H1 (cell line): ENCODE measurements around the gene TRMT13. TPM values are rescaled to one million over a fixed set of nuclear protein-coding genes. Genes with fewer than 3 reads are reported as not detected.

ENCODE experiments used
- CTCF ChIA-PET: fragments of 300-600 bp; sonication (Branson Sonifier 250); formaldehyde crosslinking; loops from one replicate; lab custom pipeline; 2021; ENCODE audit not compliant: partially characterized antibody; lab: Charles Lee
- POLR2A ChIA-PET: fragments of 300-600 bp; sonication (Branson Sonifier 250); formaldehyde crosslinking; loops from one replicate; lab custom pipeline; 2021; ENCODE audit warnings: inconsistent platforms; ENCODE audit not compliant: partially characterized antibody; lab: Charles Lee
- DNase-seq, 2 experiments: peaks; one replicate each; pipeline versions ENCODE4 v3.0.0 to v3.0.0-alpha.2; 2010 to 2022; ENCODE audit warnings: low spot score in 2 of 2, low read depth in 1 of 2, mixed read lengths in 1 of 2
- FAIRE-seq: peaks from 2 replicates; lab custom pipeline; 2011; peaks lifted over from hg19 to GRCh38; lab: Jason Lieb, UNC
- H2AFZ ChIP-seq: 2 replicates; pipeline ENCODE4 v1.8.1; 2012; ENCODE audit warnings: low read length, inconsistent platforms
- H2AK5ac ChIP-seq: 2 replicates; pipeline ENCODE4 v1.6.1; 2013; ENCODE audit warnings: low read depth, low read length
- H2BK120ac ChIP-seq: replicated peaks from 2 replicates; pipeline ENCODE3; 2013; ENCODE audit warnings: low read depth, low read length, inconsistent platforms
- H2BK12ac ChIP-seq: 2 replicates; pipeline ENCODE4 v1.6.1; 2013; ENCODE audit warnings: low read depth, low read length
- H2BK15ac ChIP-seq: 2 replicates; pipeline ENCODE4 v1.6.1; 2013; ENCODE audit warnings: low read length
- H2BK20ac ChIP-seq: 2 replicates; pipeline ENCODE4 v1.6.1; 2013; ENCODE audit warnings: low read length
- H2BK5ac ChIP-seq: 2 replicates; pipeline ENCODE4 v1.6.1; 2013; ENCODE audit warnings: low read depth, low read length
- H3K14ac ChIP-seq: 2 replicates; pipeline ENCODE4 v1.6.1; 2013; ENCODE audit warnings: inconsistent platforms; ENCODE audit not compliant: insufficient read length
- H3K18ac ChIP-seq: 2 replicates; pipeline ENCODE4 v1.6.1; 2013; ENCODE audit warnings: low read length; ENCODE audit errors: extremely low read depth
- H3K23ac ChIP-seq: 2 replicates; pipeline ENCODE4 v1.6.1; 2013; ENCODE audit warnings: inconsistent platforms; ENCODE audit not compliant: insufficient read length
- H3K23me2 ChIP-seq: 2 replicates; pipeline ENCODE4 v1.6.1; 2013; ENCODE audit warnings: low read depth, low read length
- H3K27ac ChIP-seq: 2 replicates; pipeline ENCODE4 v1.6.1; 2011; ENCODE audit warnings: low read depth, low read length, inconsistent platforms
- H3K27me3 ChIP-seq, 4 experiments: replicated peaks in 1 of 4; 1 replicate in 1 of 4; 2 replicates in 3 of 4; pipeline versions ENCODE4 v1.6.1 to v1.8.1; 2011 to 2013; ENCODE audit warnings: low read length in 3 of 4, mild to moderate bottlenecking in 3 of 4, inconsistent platforms in 2 of 4, mixed read lengths in 2 of 4, moderate library complexity in 1 of 4; ENCODE audit not compliant: control insufficient read depth in 3 of 4, insufficient read depth in 3 of 4; ENCODE audit errors: extremely low read depth in 1 of 4
- H3K36me3 ChIP-seq, 4 experiments: 2 replicates each; pipeline versions ENCODE4 v1.6.1 to v1.8.1; 2011 to 2013; ENCODE audit warnings: mild to moderate bottlenecking in 4 of 4, low read length in 3 of 4, moderate library complexity in 2 of 4, control low read depth in 1 of 4, inconsistent platforms in 1 of 4; ENCODE audit not compliant: insufficient read depth in 4 of 4, control insufficient read depth in 2 of 4
- H3K4ac ChIP-seq: replicated peaks from 2 replicates; pipeline ENCODE3; 2013; ENCODE audit warnings: low read length, low read depth, mixed read lengths, inconsistent platforms; ENCODE audit not compliant: insufficient read length
- H3K4me1 ChIP-seq, 4 experiments: replicated peaks in 1 of 4; 1 replicate in 1 of 4; 2 replicates in 3 of 4; pipeline versions ENCODE4 v1.6.1 to v1.8.1; 2011 to 2013; ENCODE audit warnings: low read length in 3 of 4, inconsistent platforms in 2 of 4, mixed read lengths in 1 of 4; ENCODE audit not compliant: insufficient read depth in 4 of 4, control insufficient read depth in 3 of 4
- H3K4me2 ChIP-seq, 2 experiments: 2 replicates each; pipeline versions ENCODE4 v1.6.1 to v1.8.1; 2011 to 2013; ENCODE audit warnings: low read depth in 2 of 2, low read length in 2 of 2, control low read depth in 1 of 2, inconsistent platforms in 1 of 2, mild to moderate bottlenecking in 1 of 2; ENCODE audit not compliant: insufficient read depth in 1 of 2
- H3K4me3 ChIP-seq, 4 experiments: fragments of 200-600, 300-600 bp in 1 of 4; sonication (generic), shearing (Covaris generic), sonication (Bioruptor Twin) in 1 of 4; 2 replicates each; pipeline versions ENCODE4 v1.5.1 to v1.8.1; 2011 to 2016; ENCODE audit warnings: low read length in 4 of 4, low read depth in 3 of 4, control low read depth in 2 of 4, inconsistent platforms in 2 of 4, mild to moderate bottlenecking in 2 of 4, mixed read lengths in 1 of 4, moderate library complexity in 1 of 4; ENCODE audit not compliant: insufficient read depth in 2 of 4; ENCODE audit errors: extremely low read depth in 1 of 4
- H3K56ac ChIP-seq: replicated peaks from 2 replicates; pipeline ENCODE3; 2013; ENCODE audit warnings: low read depth, mild to moderate bottlenecking, mixed read lengths, low read length, inconsistent platforms; ENCODE audit not compliant: insufficient read length
- H3K79me1 ChIP-seq: 2 replicates; pipeline ENCODE4 v1.6.1; 2013; ENCODE audit warnings: low read depth, low read length, control low read depth
- H3K79me2 ChIP-seq, 2 experiments: 2 replicates each; pipeline versions ENCODE4 v1.6.1 to v1.8.1; 2012 to 2013; ENCODE audit warnings: low read length in 2 of 2, mild to moderate bottlenecking in 2 of 2, inconsistent platforms in 1 of 2; ENCODE audit not compliant: insufficient read depth in 2 of 2, control insufficient read depth in 1 of 2
- H3K9ac ChIP-seq, 4 experiments: replicated peaks in 1 of 4; 1 replicate in 1 of 4; 2 replicates in 3 of 4; pipeline versions ENCODE4 v1.6.1 to v1.8.1; 2011 to 2013; ENCODE audit warnings: low read depth in 3 of 4, low read length in 3 of 4, control low read depth in 2 of 4, mild to moderate bottlenecking in 2 of 4, moderate library complexity in 2 of 4, inconsistent platforms in 1 of 4; ENCODE audit errors: extremely low read depth in 1 of 4
- H3K9me3 ChIP-seq, 2 experiments: 2 replicates each; pipeline versions ENCODE4 v1.6.1 to v1.8.1; 2012 to 2013; ENCODE audit warnings: mild to moderate bottlenecking in 2 of 2, moderate library complexity in 2 of 2, control low read depth in 1 of 2, inconsistent platforms in 1 of 2, low read depth in 1 of 2, low read length in 1 of 2, mixed read lengths in 1 of 2; ENCODE audit not compliant: insufficient read depth in 2 of 2
- H4K20me1 ChIP-seq, 2 experiments: replicated peaks in 1 of 2; 2 replicates each; pipeline versions ENCODE3 to v1.8.1; 2011 to 2013; ENCODE audit warnings: inconsistent platforms in 2 of 2, low read length in 2 of 2, mild to moderate bottlenecking in 1 of 2; ENCODE audit not compliant: insufficient read depth in 2 of 2, control insufficient read depth in 1 of 2
- H4K5ac ChIP-seq: 2 replicates; pipeline ENCODE4 v1.6.1; 2013; ENCODE audit warnings: low read length, low read depth, mixed read lengths, inconsistent platforms; ENCODE audit not compliant: insufficient read length
- H4K8ac ChIP-seq: 2 replicates; pipeline ENCODE4 v1.8.0; 2013; ENCODE audit warnings: mild to moderate bottlenecking, moderate library complexity, low read length, inconsistent platforms; ENCODE audit not compliant: insufficient read depth; ENCODE audit errors: extremely low read depth
- H4K91ac ChIP-seq: replicated peaks from 2 replicates; pipeline ENCODE3; 2013; ENCODE audit warnings: low read length, mixed read lengths, inconsistent platforms; ENCODE audit not compliant: insufficient read length
- CHD1 ChIP-seq: IDR thresholded peaks from 2 replicates; pipeline ENCODE4 v1.6.1; 2012; ENCODE audit warnings: low read depth, low read length, improper control_type of control experiment
- CREB1 ChIP-seq: IDR thresholded peaks from 2 replicates; pipeline ENCODE4 v1.6.1; 2012; ENCODE audit warnings: inconsistent platforms
- JUND ChIP-seq: IDR thresholded peaks from 2 replicates; pipeline ENCODE4 v1.6.1; 2011; ENCODE audit warnings: mild to moderate bottlenecking, improper control_type of control experiment, low read length
- KDM4A ChIP-seq: IDR thresholded peaks from one replicate; pipeline ENCODE4 v1.7.1; 2012; ENCODE audit warnings: low read depth, mild to moderate bottlenecking, moderate library complexity, low read length, inconsistent platforms; ENCODE audit not compliant: severe bottlenecking
- POU5F1 ChIP-seq: IDR thresholded peaks from 2 replicates; pipeline ENCODE4 v1.6.1; 2011; ENCODE audit warnings: low read depth, mild to moderate bottlenecking, low read length, moderate library complexity
- RAD21 ChIP-seq, 2 experiments: IDR thresholded peaks in 1 of 2; conservative IDR thresholded peaks in 1 of 2; 2 replicates each; pipeline ENCODE4 v1.6.1; 2011; ENCODE audit warnings: low read depth in 2 of 2, low read length in 2 of 2, improper control_type of control experiment in 1 of 2, inconsistent platforms in 1 of 2, mild to moderate bottlenecking in 1 of 2, moderate library complexity in 1 of 2
- SAP30 ChIP-seq: fragments of 300-600 bp; sonication (generic); IDR thresholded peaks from 2 replicates; pipeline ENCODE4 v1.7.1; 2012; ENCODE audit warnings: low read length, moderate library complexity, mild to moderate bottlenecking, inconsistent platforms; ENCODE audit not compliant: insufficient read depth, insufficient replicate concordance
- SIRT6 ChIP-seq: IDR thresholded peaks from one replicate; pipeline ENCODE4 v1.7.1; 2012; ENCODE audit warnings: low read length, inconsistent platforms
- SIX5 ChIP-seq: IDR thresholded peaks from 2 replicates; pipeline ENCODE4 v1.6.1; 2011; ENCODE audit warnings: mild to moderate bottlenecking, low read depth, low read length
- WGBS, 2 experiments: shearing (Covaris generic) in 1 of 2; methylation state at CpG; one replicate each; pipeline versions ENCODE4 v1.1.6 to v1.1.7; 2013 to 2015; ENCODE audit warnings: low lambda C conversion rate in 2 of 2, mixed read lengths in 2 of 2, inconsistent platforms in 1 of 2, low coverage in 1 of 2, missing lambda C conversion rate in 1 of 2; ENCODE audit not compliant: insufficient replicate concordance in 2 of 2, insufficient coverage in 1 of 2, insufficient read length in 1 of 2; ENCODE audit errors: extremely low coverage in 1 of 2, missing lambda C conversion rate in 1 of 2; 5-methylcytosine and 5-hydroxymethylcytosine counted together
- polyA plus RNA-seq, 7 experiments: library from polyadenylated mRNA; depleted of rRNA in 3 of 7; stranded (reverse) in 5 of 7; unstranded in 2 of 7; fragments of >200 nt in 5 of 7; fragments of 200-250 nt in 2 of 7; gene quantifications; 1 replicate in 5 of 7; 2 replicates in 1 of 7; 4 replicates in 1 of 7; pipeline versions ENCODE4 v1.2.1 to v1.2.3, GENCODE V29; 2011 to 2013; ENCODE audit warnings: missing spikeins in 2 of 7, mixed read lengths in 2 of 7
- total RNA-seq: library from RNA; stranded (reverse); fragmentation: NEBNext Ultra II Directional; extraction: Animal tissue kit (Norgen Biotek cat#: 25700); gene quantifications from 2 replicates; pipeline ENCODE4 v1.2.1, GENCODE V29; 2021

TRMT13 gene
- total and polyA plus RNA-seq, 2 of the 8 experiments (the other 6 are each of a cell fraction or from before 2014, with no cell fraction given): 3.6 to 14.8 TPM

DNA sequence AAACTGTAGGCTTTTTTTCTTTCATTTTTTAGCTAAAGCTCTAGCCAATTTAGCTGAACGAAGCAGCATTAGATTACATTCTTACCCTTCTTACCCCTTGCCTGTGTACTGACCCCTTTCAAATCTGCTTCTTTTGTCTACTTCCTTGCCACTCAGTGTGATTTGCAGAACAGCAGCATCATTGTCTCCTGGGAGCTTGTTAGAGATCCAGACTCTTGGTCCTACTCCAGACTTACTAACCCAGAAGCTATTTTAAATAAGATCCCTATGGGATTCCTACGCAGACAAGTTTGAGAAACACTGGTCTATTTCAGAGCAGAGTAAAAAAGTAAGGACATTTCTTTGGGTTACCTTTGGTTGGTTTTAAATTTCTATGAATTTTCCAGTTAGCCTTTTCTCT, 31.3 kb downstream of the TRMT13 start:
- no peak overlapping the region for H3K23ac ChIP-seq
- no peaks in the 10 kb centered on the region for H3K23me2 ChIP-seq
- no peak overlapping the region for H2BK15ac ChIP-seq
- TF ChIP-seq SIRT6 (no peak), JUND (no peak), POU5F1 (no peak), RAD21 (IDR thresholded peaks at IDR 0.05 in 1 of 2, conservative IDR thresholded peaks at IDR 0.05 in 1 of 2; ENCODE audit: low read depth in 2 of 2, low read length in 2 of 2) (no peak), CHD1 (no peak), KDM4A (no peak), SAP30 (no peak), CREB1 (no peak), SIX5 (no peak)
- FAIRE-seq (no peak), DNase-seq (no peak)
- no peak overlapping the region for H4K8ac ChIP-seq
- H3K9me3 ChIP-seq: no peaks in the 10 kb centered on the region
- no peak overlapping the region; the same call in 1 of the 2 replicates for H2AFZ ChIP-seq
- no peak overlapping the region for H3K27ac ChIP-seq
- H4K91ac ChIP-seq: no peak overlapping the region
- no peak overlapping the region for H3K18ac ChIP-seq
- no peak overlapping the region for H2BK5ac ChIP-seq
- H3K14ac ChIP-seq: no peak overlapping the region
- H3K9ac ChIP-seq: no peak overlapping the region
- no peak overlapping the region for H2BK12ac ChIP-seq
- H2AK5ac ChIP-seq: no peak overlapping the region
- no peaks in the 10 kb centered on the region for H3K36me3 ChIP-seq
- no peak overlapping the region for H4K5ac ChIP-seq
- H3K27me3 ChIP-seq: no peaks in the 10 kb centered on the region
- no peak overlapping the region for H3K4ac ChIP-seq
- no peak overlapping the region for H3K56ac ChIP-seq
- POLR2A ChIA-PET: no interaction called here
- no peak overlapping the region for H2BK120ac ChIP-seq
- no peaks in the 10 kb centered on the region for H3K79me1 ChIP-seq
- H3K4me1 ChIP-seq: no peaks in the 10 kb centered on the region
- WGBS, 2 experiments: 75% methylated on average over 2 of the region's 2 CpGs; no CpG with 5 or more reads in 1 of the 2 experiments
- no peak overlapping the region for H3K4me2 ChIP-seq
- no peak overlapping the region for H3K4me3 ChIP-seq
- H2BK20ac ChIP-seq: no peak overlapping the region
- CTCF ChIA-PET: no interaction called here
- no peaks in the 10 kb centered on the region for H4K20me1 ChIP-seq
- H3K79me2 ChIP-seq: no peaks in the 10 kb centered on the region
